ENCODE data around the gene CNIH2. TPM values are rescaled to one million over a fixed set of nuclear protein-coding genes. Genes with fewer than 3 reads are reported as not detected.

The CNIH2 gene
- total RNA-seq, 1 donor, result 1.1 TPM

DNA sequence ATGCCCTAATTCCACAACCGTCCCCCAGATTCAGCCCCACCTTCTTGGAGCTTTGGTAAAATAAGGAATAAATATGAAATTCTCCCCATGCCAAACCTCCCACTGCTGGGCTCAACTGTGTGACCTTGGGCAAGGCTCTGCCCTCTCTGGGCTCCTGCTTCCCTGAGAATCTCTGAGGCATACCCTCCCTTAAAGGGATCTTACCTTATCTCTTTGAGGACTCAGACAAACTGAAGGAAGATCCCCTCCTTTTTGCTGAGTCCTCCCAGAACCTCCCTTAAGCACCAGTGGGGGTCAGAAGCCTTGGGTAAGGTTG is 36.2 kb downstream of the CNIH2 start:
- H3K4me3 ChIP-seq (ENCODE audit: low read depth, low read length), result peak overlapping the region; percentile 98
- no peak for DNase-seq (ENCODE audit: low read depth)
- TF ChIP-seq, protein P1, sequence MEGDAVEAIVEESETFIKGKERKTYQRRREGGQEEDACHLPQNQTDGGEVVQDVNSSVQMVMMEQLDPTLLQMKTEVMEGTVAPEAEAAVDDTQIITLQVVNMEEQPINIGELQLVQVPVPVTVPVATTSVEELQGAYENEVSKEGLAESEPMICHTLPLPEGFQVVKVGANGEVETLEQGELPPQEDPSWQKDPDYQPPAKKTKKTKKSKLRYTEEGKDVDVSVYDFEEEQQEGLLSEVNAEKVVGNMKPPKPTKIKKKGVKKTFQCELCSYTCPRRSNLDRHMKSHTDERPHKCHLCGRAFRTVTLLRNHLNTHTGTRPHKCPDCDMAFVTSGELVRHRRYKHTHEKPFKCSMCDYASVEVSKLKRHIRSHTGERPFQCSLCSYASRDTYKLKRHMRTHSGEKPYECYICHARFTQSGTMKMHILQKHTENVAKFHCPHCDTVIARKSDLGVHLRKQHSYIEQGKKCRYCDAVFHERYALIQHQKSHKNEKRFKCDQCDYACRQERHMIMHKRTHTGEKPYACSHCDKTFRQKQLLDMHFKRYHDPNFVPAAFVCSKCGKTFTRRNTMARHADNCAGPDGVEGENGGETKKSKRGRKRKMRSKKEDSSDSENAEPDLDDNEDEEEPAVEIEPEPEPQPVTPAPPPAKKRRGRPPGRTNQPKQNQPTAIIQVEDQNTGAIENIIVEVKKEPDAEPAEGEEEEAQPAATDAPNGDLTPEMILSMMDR (IDR thresholded peaks at IDR 0.05; ENCODE audit: insufficient read depth, low read length), result no peak

DNA sequence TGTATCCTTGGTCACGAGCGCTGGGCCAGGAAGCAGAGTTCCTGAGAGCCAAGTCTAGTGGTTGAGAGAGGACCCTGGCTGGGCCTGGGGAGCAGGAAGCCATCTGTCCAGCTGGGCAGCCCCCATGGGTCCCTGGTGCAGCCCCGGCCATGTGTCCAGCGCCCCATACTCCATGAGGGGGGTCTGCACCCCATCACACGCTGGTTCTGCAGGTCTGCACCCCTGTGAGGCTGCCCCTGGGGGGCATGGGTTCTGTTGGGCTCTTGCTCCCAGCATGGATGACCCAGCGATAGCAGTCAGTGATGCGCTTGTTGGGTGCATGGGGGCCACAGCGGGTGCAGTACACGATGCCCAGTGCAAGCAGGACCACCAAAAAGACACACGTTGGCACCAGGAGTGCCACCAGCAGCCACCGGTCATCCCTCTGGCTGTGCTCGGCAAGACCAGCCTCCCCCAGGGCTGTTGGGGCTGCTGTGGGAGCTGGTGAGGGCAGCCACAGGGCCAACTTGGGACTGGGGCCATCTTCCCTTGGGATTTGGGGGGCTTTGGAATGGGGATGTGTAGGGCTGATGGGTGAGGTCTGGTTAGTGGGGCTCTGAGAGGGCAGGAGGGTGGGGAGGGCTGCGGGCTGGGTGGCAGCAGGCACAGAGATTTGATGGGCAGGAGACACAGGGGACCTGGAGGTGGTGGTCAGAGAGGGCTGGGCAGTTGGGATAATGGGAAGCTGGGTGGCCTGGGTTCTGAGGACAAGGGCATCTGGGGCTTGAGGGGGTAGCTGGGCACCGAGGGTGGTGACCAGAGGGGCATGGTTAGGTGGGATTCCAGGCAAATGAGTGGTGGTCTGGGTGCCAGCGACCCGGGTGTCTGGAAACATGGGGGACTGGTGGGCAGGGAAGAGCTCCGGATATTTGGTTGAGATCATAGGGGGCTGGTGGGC is 36.9 kb downstream of the CNIH2 start:
- peak overlapping the region; percentile 98 for H3K4me3 ChIP-seq (ENCODE audit: low read depth, low read length)
- no peak for DNase-seq (ENCODE audit: low read depth)

DNA sequence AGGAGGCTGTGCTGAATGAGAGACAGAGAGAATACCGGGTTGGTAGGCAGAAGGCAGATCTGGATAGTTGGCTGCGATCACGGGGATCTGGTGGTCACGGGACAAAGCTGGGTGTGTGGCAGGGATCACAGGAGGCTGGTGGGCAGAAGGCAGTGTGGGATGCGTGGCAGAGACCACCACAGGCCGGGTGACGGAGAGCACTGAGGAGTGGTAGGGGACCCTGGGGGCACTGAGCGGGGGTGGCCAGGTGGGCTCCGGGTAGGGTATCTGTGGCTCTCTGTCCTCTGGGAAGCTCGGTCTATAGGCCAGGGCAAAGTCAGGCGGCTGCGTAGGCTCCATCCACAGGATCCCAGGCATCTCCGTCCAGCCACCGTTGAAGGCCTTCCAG is 37.5 kb downstream of the CNIH2 start:
- TF ChIP-seq, protein P1 (IDR thresholded peaks at IDR 0.05; ENCODE audit: insufficient read depth, low read length), result no peak
- no peak for DNase-seq (ENCODE audit: low read depth)

More for the DNA sequence above, 36.9 kb downstream of the CNIH2 start:
- TF ChIP-seq, protein P1 (IDR thresholded peaks at IDR 0.05; ENCODE audit: insufficient read depth, low read length), result no peak

DNA sequence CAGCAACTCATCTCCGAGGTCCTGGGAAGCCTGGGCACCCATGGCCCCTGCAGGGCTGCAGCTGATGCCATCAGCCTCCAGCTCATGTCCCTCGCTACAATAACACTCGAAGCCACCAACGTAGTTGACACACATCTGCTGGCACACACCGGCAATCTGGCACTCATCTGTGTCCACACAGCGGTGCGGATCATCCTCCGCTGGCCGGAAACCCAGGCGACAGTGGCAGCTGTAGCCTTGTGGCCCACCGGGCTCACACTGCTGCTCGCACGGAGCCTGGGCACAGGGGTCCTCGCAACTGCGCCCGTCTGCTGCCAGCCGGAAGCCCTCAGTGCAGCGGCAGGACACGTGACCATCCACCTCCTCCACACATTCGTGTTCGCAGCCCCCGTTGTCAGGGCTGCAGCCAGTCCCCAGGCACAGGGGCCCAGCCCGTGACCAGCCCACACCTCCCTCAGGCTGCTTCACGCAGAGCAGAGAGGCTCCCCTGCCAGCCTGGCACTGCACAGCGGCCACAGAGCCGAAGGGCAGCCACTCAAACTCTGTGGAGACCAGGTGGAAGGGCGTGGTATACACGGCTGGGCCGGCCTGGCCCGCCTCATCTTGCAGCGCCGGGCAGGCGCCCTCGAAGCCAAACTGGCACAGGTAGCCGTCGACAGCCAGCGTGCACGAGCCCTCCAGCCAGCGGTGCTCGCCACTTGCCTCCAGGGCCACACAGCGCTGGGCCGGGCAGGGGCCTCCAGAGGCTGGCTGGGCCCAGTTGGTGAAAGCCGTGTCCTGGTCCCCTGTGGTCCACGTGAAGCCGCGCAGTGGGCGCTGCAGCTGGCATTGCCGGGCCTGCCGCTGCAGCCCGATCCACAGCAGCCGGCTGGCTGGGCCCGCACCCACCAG is 38.2 kb downstream of the CNIH2 start:
- TF ChIP-seq, protein P1 (IDR thresholded peaks at IDR 0.05; ENCODE audit: insufficient read depth, low read length), result no peak
- no peak for DNase-seq (ENCODE audit: low read depth)
- peak overlapping the region; percentile 98 for H3K4me3 ChIP-seq (ENCODE audit: low read depth, low read length)

More for the DNA sequence above, 37.5 kb downstream of the CNIH2 start:
- H3K4me3 ChIP-seq (ENCODE audit: low read depth, low read length), result peak overlapping the region; percentile 98

DNA sequence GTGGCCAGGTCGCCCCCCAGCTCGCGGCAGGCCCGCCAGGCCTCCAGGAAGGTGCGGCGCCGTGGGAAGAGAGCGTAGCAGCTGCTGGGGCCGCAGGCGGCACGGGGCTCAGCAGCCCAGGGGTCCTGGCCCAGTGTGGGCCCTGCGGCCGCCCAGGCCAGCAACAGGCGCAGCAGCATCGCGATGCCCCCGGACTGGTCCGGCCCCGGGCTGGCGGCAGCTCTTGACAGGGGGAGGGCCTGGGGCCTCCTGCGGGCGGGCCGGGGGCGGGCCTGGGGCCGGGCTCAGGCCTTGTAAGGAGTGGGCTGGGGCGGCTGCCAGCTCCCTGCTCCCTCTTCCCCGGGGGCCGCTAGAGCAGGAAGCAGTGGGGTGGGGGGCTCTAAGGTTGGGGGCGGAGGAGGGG is 38.9 kb downstream of the CNIH2 start, which contains the start of gene CD248:
TSS of gene CD248 (minus strand) at position 196 of the 403 bp plus-strand sequence. CDS start at position 179, 17 bp downstream.
- TF ChIP-seq, protein P1 (IDR thresholded peaks at IDR 0.05; ENCODE audit: insufficient read depth, low read length), result no peak
- peak; percentile 83 for DNase-seq (ENCODE audit: low read depth)
- peak within 1 kb of the TSS; percentile 98 for H3K4me3 ChIP-seq (ENCODE audit: low read depth, low read length)

DNA sequence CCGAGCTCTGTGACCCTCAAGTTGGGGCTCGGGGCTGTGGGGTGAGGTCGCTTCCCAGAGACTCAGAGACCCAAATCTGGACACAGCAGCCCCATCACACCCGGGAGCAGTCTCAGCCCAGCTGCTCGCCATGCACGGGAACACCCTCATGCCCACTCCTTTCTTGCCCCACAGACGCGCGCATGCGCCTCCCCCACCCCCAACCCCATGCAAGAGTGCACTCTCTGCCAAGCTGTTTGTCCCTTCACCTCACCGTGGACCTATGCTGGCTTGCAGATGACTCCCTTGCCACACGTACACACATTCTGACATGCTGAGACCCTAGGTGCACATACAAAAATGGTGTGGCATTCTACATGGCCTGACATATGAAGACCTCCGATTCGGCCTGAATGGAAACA is 39.3 kb downstream of the CNIH2 start:
- TF ChIP-seq, protein P1 (IDR thresholded peaks at IDR 0.05; ENCODE audit: insufficient read depth, low read length), result no peak
- H3K4me3 ChIP-seq (ENCODE audit: low read depth, low read length), result peak overlapping the region; percentile 42

More for the DNA sequence above, 39.3 kb downstream of the CNIH2 start:
- peak; percentile 72 for DNase-seq (ENCODE audit: low read depth)

Data from fibroblast of the aortic adventitia (primary cell).